Upper lobe of left lung (tissue), 4 donors: Measurements from ENCODE around the gene TTLL10.

Experiments used
- EP300 ChIP-seq, 4 donors: sonication (generic); formaldehyde crosslinking; IDR thresholded peaks; one replicate each; pipeline ENCODE4 v1.5.1; 2017; ENCODE audit warnings: antibody characterized with exemption in 4 of 4, control low read depth in 2 of 4
- TF ChIP-seq, protein P1 (sequence below), 6 experiments: fragments of 450-650 bp in 4 of 6; fragments of 200-600 bp in 2 of 6; sonication (generic) in 2 of 6; IDR thresholded peaks; one replicate each; pipeline ENCODE4 v1.5.1; 2016 to 2019; ENCODE audit warnings: antibody characterized with exemption in 6 of 6

DNA sequence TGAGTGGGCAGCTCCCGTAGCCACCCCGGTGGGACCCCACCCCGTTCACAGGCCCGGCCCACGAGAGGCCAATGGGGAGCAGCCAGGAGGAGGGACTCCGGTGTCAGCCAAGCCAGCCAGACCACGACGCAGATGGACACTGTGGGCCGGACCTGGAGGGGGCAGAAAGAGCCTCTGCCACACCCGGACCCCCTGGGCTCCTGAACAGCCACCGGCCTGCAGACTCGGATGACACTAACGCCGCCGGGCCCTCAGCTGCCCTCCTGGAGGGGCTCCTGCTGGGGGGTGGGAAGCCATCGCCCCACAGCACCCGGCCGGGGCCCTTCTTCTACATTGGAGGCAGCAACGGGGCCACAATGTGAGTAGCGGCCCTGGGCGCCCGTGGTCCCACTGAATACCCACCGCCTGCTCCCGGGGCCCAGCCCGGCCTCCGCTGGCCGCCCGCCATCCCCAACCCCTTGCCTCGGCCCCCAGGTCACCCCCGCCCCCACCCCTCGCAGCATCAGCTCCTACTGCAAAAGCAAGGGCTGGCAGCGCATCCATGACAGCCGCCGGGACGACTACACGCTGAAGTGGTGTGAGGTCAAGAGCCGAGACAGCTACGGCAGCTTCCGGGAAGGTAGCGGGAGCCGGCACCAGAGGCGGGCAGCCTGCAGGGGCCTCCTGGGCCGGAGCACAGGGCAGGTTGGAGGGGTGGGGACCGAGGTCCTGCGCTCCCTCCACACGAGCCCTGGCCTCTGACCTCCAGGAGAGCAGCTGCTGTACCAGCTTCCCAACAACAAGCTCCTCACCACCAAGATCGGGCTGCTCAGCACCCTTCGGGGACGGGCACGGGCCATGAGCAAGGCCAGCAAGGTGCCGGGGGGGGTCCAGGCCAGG, 6.5 kb downstream of the TTLL10 start:
- no peak for TF ChIP-seq EP300 (IDR thresholded peaks at IDR 0.05)
- TF ChIP-seq, protein P1, sequence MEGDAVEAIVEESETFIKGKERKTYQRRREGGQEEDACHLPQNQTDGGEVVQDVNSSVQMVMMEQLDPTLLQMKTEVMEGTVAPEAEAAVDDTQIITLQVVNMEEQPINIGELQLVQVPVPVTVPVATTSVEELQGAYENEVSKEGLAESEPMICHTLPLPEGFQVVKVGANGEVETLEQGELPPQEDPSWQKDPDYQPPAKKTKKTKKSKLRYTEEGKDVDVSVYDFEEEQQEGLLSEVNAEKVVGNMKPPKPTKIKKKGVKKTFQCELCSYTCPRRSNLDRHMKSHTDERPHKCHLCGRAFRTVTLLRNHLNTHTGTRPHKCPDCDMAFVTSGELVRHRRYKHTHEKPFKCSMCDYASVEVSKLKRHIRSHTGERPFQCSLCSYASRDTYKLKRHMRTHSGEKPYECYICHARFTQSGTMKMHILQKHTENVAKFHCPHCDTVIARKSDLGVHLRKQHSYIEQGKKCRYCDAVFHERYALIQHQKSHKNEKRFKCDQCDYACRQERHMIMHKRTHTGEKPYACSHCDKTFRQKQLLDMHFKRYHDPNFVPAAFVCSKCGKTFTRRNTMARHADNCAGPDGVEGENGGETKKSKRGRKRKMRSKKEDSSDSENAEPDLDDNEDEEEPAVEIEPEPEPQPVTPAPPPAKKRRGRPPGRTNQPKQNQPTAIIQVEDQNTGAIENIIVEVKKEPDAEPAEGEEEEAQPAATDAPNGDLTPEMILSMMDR (IDR thresholded peaks at IDR 0.05), result no peak
